IMR-90 (cell line): ENCODE results near the gene MSH3.
"Not testable (repeated sequence)": the region's sequence is repeated elsewhere in the genome, so short reads cannot be mapped to it uniquely, and the experiment has no call there.

ENCODE experiments used
- BHLHE40 ChIP-seq: fragments of 150-350 bp; IDR thresholded peaks from 2 replicates; pipeline ENCODE4 v1.6.1; 2016; ENCODE audit warnings: mild to moderate bottlenecking, low read depth, low read length
- CEBPB ChIP-seq: IDR thresholded peaks from 2 replicates; pipeline ENCODE4 v1.6.1; 2012; ENCODE audit warnings: low read depth, low read length, improper control_type of control experiment
- FOS ChIP-seq: fragments of 150-350 bp; IDR thresholded peaks from 2 replicates; pipeline ENCODE4 v1.6.1; 2016; ENCODE audit warnings: low read depth, low read length
- MAFK ChIP-seq: IDR thresholded peaks from 2 replicates; pipeline ENCODE4 v1.6.1; 2012; ENCODE audit warnings: low read depth, low read length, improper control_type of control experiment
- MXI1 ChIP-seq: IDR thresholded peaks from 2 replicates; pipeline ENCODE4 v1.6.1; 2012; ENCODE audit warnings: low read depth, mild to moderate bottlenecking, low read length, moderate library complexity, borderline replicate concordance
- POLR2A ChIP-seq: IDR thresholded peaks from 2 replicates; pipeline ENCODE4 v1.6.1; 2012; ENCODE audit warnings: mild to moderate bottlenecking, low read depth, low read length
- RAD21 ChIP-seq: IDR thresholded peaks from 2 replicates; pipeline ENCODE4 v1.6.1; 2012; ENCODE audit warnings: low read length, improper control_type of control experiment
- RFX5 ChIP-seq: IDR thresholded peaks from 2 replicates; pipeline ENCODE4 v1.8.0; 2012; ENCODE audit warnings: low read depth, mild to moderate bottlenecking, low read length, moderate library complexity
- SMC3 ChIP-seq: fragments of 150-350 bp; IDR thresholded peaks from 2 replicates; pipeline ENCODE4 v1.6.1; 2016; ENCODE audit warnings: low read depth, mild to moderate bottlenecking, antibody characterized with exemption, low read length, moderate library complexity
- TF ChIP-seq, protein P1 (sequence below): conservative IDR thresholded peaks from 2 replicates; pipeline ENCODE4 v1.5.1; 2012; ENCODE audit warnings: mild to moderate bottlenecking, low read depth, low read length, improper control_type of control experiment
- TF ChIP-seq, protein P2 (sequence below): fragments of 150-350 bp; IDR thresholded peaks from 2 replicates; pipeline ENCODE4 v1.6.1; 2016; ENCODE audit warnings: low read depth, mild to moderate bottlenecking, low read length, moderate library complexity, borderline replicate concordance

DNA sequence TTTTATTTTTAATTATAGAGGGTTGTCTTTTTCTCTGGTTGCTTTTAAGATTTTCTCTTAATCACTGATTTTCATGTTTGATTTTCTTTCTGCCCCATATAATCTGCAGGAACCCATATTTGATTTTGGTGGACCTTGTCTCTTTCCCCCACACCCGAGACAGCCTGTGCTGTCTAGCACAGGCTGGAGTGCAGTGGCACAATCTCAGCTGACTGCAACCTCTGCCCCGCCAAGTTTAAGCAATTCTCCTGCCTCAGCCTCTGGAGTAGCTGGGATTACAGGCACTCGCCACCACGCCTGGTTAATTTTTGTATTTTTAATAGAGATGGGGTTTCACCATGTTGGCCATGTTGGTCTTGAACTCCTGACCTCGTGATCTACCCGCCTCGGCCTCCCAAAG, 6.2 kb downstream of the MSH3 start:
- TF ChIP-seq, protein P1, sequence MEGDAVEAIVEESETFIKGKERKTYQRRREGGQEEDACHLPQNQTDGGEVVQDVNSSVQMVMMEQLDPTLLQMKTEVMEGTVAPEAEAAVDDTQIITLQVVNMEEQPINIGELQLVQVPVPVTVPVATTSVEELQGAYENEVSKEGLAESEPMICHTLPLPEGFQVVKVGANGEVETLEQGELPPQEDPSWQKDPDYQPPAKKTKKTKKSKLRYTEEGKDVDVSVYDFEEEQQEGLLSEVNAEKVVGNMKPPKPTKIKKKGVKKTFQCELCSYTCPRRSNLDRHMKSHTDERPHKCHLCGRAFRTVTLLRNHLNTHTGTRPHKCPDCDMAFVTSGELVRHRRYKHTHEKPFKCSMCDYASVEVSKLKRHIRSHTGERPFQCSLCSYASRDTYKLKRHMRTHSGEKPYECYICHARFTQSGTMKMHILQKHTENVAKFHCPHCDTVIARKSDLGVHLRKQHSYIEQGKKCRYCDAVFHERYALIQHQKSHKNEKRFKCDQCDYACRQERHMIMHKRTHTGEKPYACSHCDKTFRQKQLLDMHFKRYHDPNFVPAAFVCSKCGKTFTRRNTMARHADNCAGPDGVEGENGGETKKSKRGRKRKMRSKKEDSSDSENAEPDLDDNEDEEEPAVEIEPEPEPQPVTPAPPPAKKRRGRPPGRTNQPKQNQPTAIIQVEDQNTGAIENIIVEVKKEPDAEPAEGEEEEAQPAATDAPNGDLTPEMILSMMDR, result not testable (repeated sequence)
- not testable (repeated sequence) for TF ChIP-seq POLR2A, MAFK, RFX5, SMC3, FOS, RAD21, MXI1, CEBPB, BHLHE40
- TF ChIP-seq, protein P2, sequence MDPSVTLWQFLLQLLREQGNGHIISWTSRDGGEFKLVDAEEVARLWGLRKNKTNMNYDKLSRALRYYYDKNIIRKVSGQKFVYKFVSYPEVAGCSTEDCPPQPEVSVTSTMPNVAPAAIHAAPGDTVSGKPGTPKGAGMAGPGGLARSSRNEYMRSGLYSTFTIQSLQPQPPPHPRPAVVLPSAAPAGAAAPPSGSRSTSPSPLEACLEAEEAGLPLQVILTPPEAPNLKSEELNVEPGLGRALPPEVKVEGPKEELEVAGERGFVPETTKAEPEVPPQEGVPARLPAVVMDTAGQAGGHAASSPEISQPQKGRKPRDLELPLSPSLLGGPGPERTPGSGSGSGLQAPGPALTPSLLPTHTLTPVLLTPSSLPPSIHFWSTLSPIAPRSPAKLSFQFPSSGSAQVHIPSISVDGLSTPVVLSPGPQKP, result not testable (repeated sequence)
